GM18511 (cell line): ENCODE results near the gene BMS1.
"Not testable (repeated sequence)": the region's sequence is repeated elsewhere in the genome, so short reads cannot be mapped to it uniquely, and the experiment has no call there.

Experiments used
- ATAC-seq: cut with Tn5 transposase; IDR thresholded peaks from one replicate; pipeline ENCODE4 v1.9.1; 2021; ENCODE audit warnings: mild to moderate bottlenecking, moderate library complexity; ENCODE audit not compliant: unreplicated experiment

The BMS1 gene

DNA sequence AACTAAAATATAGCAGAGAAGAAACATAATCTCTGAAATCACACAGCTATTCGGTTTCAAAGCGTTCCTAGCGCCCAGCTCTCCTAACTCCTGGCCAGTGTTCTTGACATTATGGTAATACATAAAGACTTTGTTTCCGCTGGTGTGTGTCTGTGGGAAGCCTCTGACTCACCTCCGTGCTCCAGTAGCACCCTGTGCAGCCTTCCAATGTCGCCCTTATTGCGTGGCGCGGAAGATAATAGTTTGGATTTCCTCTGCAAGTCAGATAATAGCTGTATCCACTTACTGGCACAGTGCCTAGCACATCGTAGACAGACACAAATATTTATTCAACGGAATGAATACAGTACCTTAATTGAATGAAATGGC lies 570 bp downstream of the BMS1 start:
- peak; percentile 8 for ATAC-seq

DNA sequence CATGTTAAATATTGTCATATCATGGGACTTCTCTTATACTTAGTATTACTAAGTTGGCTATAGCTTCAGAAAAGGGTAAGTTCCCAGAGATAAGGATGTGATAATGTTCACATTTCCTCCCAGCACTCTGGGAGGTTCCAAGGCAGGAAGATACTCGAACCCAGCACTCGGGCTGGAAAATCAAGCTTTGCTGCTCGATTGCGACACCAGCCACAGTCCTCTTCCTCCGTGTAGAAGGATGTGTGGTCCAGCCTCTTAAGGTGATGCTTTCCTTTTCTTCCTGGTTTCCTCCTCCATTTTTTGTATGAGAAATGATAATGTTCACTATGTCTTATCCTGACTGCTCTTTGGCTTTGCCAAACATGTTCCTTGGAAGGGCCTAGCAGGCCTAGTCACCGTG lies 3.2 kb downstream of the BMS1 start:
- no peak for ATAC-seq

DNA sequence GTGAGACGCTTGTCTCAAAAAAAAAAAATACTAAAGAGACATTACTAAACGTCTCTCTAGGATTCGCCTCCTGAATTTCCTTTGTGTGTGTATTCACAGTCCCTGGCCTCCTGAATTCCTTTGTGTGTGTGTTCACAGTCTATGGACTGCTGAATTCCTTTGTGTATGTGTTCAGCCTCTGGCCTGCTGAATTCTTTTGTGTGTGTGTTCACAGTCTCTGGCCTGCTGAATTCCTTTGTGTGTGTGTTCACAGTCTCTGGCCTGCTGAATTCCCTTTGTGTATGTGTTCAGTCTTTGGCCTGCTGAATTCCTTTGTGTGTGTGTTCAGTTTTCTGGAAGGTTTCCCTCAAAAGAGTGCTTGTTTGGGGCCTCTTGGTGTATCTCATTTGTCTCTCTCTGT lies 8.2 kb downstream of the BMS1 start:
- no peak for ATAC-seq

DNA sequence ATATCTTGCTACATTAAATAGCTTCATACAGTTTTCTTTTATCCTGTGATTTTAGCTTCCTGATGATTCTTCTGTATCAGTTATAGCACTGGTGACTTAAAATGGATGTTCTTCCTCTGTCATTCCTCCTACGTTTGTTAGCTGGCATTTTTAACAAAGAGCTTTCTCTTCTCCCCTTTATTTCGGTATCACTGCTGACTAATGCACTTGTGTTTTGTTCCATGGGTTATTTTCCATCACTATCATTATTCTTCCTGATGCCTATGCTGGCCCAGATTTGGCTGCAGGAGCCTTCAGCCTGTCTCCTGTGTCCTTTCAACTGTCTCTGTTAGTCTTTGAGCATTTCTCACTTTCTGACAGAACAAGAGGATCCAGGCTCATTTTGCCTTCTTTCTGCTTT lies 13.1 kb downstream of the BMS1 start:
- no peak for ATAC-seq

DNA sequence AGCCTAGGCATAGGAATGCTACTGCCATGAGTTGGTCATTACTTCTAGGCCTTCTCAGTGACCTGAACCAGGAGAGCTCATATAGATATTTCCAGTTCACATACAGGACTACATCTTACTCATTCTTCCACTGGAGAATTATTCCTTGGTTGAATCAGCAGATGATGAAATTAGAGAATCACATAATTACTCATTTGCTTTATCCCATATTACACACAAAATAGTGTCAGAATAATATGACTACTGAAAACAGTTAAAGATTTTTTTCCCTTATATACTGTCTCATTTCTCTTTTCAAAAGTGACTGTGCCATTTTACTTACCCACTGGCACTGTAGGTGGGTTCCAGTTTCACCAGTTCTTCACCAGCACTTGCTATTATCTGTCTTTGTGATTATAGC lies 18.5 kb downstream of the BMS1 start:
- ATAC-seq, result no peak

DNA sequence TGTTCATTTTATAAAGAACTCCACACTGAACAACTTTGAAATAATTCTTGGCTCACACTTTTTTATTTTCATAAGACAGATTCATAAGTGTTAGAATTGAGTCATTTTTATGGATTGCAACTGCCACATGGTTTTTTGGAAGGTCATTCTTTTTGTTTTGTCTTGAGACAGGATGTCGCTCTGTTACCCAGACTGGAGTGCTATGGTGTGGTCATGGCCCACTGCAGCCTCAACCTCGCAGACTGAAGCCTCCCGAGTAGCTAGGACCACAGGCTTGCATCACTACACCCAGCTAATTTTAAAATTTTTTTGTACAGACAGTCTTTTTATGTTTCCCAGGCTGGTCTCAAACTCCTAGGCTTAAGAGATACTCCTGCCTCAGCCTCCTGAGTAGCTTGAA lies 20.3 kb downstream of the BMS1 start:
- no peak for ATAC-seq

DNA sequence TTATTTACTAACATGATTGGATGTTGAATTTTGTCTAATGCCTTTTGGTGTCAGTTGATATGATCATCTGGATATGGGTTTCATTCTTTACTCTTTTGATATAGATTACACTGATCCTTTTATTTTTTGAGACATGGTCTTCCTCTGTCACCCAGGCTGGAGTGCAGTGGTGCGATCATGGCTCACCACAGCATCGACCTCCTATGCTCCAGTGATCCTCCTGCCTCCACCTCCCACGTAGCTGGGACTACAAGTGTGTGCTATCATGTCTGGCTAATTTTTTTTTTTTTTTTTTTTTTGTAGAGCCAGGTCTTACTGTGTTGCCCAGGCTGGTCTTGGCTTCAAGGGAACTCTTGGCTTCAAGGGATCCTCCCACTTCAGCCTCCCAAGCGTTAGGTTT lies 27.1 kb downstream of the BMS1 start:
- peak; percentile 73 for ATAC-seq

DNA sequence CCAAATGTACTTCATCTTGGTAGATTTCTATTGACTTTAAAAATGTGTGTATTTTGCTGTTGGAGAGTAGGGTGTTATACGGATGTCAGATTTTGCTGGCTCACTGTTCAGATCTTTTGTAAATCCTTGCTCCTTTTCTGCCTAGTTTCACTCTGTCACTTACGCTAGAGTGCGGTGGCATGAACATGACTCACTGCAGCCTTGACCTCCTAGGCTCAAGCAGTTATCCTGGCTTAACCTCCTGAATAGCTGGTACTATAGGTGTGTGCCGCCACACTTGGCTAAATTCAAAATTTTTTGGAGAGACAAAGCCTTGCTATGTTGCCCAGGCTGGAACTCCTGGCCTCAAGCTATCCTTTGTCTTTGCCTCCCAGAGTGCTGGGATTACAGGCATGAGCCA lies 29.4 kb downstream of the BMS1 start:
- ATAC-seq, result no peak

DNA sequence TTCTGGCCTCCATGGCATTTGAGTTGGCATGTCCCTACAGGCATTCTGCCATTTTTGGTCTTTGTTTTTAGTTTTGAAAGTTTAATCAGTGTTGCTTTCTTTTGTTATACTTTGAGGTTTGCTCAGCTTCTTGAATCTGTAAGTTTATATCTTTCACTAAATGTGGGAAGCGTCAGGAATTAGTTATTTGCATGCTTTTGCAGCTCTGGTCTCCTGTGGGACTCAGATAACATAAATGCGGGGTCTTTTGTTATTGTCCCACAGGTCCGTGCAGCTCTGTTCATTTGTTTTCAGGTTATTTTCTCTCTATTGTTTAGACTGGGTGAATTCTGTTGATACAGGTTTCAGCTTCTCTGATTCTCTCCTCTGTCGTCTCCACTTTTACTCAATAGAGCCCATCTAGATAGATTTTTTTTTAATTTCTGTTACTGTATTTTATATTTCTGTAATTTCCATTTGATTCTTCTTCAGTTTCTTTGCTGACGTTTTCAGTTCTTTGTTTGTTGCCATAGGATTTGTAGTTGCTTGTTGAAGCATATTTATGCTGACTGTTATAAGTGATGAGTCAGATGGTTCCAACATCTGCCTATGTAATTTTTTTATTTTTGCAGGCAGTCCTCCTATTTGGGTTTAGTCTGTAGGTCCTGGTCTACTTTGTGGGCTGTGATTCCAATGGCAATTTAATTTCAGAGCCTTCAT lies 31.5 kb downstream of the BMS1 start:
- not testable (repeated sequence) for ATAC-seq

DNA sequence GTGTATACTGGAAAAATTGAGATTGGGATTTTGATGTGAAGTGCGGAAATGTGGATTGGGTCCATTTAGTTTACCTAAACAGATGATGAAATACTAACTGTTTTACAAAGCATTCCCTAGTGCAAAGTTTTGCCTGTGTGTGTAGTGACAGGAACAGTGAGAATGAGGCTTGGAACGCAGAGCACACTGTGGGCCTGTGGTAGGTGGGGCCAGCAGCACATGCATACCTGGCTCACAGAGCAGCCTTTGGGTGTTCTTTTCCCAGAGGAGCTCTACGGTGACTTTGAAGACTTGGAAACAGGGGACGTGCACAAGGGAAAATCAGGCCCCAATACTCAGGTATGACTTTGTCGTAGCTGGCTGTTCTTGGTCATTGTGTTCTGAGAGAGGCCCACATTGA lies 33.7 kb downstream of the BMS1 start:
- not testable (repeated sequence) for ATAC-seq

DNA sequence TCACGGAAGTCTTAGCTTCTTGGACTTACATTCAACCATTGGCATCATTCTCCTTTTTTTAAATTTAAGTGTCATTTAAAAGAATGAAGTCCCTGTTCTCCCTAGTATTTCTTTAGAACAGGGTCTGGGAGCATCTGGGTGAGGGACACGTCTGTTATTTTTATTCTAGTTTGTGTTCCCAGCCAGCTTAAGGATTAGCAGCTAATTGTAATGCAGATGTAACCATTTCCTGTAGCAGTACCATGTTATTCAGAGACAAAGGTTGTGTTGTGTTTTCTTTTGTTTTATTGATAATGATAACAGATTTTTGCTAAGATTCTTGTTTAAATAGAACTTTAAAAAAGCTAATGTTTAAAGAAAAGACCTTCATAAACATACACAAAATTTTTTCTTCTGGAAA lies 34.3 kb downstream of the BMS1 start:
- no peak for ATAC-seq

DNA sequence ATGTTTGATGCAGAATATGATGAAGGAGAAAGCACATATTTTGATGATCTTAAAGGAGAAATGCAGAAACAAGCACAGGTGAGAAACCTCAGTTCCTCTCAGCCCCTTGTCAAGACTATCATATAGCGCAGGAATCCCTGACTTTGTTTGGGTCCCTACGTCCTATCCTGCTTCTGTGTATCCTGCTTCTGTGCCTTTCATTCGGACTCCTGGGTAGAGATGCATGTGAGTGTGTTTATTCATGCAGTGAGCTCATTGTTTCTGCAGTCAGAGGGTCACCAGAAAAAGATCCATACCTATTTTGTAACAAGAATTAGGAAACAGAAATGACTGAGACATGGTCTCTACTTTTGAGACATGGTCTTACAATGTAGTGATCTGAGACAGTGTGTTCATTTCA lies 34.8 kb downstream of the BMS1 start:
- ATAC-seq, result not testable (repeated sequence)

DNA sequence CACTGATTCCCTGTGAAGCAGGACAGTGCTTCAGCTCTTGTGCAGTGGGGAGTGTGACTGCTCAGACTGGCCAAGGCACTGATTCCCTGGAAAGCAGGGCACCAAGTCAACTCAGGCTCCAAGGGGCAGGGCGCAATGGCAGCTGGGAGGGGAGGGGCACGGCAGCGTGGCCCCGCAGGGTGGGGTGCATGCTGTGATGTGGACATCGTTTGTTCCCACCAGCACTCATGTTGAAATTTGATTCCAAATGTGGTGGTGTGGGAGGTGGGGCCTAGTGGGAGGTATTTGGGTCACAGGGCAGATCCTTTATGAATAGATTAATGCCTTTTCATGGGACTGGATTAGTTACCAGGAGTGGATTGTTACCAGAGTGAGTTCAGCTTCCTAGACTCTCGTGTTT lies 44.2 kb downstream of the BMS1 start:
- ATAC-seq, result not testable (repeated sequence)

DNA sequence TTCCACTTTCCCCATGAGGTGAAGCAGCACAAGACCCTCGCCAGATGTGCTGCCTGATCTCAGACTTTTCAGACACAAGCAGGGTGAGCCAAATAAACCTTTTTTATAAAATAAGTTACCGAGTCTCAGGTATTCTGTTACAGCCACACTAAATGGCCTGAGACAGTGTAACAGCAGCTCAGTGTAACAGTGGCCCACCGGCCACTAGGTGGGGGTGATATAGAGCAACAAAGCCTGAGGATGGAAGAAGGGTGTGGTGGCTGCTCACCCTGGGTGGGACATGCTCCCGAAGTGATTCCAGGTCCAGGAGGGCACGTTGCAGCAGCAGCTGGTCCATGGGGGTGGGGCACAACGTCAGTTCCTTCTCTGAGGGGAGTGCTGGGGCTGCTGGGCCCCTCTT lies 44.6 kb downstream of the BMS1 start:
- ATAC-seq, result no peak

DNA sequence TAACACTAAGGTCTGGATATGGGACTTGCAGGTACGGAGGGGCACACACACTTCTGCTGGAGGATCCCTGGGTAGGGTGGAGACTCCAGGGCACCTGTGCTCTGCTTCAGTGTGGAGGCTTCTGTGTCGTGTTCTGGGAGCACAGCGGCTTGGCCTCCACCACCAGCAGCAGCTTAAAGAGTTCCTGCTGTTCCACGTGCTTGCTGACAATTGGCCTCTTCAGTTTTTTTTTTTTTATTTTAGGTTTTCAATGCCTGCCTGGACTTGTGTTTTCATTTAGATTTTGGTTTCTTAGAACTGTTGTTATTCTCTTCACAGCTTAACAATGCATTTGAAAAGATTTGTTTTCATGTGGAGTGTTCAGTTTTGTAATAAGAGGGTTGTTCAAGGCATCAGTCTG lies 45.8 kb downstream of the BMS1 start:
- ATAC-seq, result not testable (repeated sequence)

DNA sequence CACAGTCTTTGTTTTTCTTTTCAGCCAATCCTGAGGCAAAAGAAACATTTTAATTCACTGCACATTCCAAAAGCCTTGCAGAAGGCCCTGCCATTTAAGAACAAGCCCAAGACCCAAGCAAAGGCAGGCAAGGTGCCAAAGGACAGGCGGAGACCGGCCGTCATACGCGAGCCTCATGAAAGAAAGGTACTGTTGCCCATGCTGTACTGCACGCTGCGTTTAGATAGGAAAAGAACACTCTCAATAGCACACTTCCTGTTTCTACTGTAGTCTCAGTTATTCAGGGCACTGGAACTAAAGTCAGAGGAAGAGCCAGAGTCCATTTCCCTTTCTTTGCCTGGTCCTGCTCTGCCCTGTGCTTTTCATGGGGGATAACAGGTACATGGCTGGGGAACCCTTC lies 47.6 kb downstream of the BMS1 start:
- ATAC-seq, result no peak

DNA sequence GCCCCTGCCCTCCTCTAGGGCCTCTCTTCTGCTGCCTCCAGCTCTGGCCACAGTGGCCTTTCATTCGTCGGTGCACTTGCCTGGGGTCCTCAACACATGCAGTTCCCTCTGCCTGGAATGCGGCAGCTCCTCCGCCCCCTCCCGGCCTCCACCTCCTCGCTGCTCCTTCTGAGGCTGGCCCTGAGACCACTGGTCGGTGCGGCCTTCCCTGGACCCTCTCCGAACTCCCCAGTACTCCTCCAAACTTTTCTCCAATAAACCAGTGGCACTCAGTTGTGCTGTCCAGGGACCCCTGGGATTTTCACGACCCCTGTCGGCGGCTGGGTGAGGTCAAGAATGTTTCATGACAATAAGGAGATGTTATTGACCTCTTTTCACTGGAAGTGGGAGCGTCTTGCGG lies 53.5 kb downstream of the BMS1 start:
- no peak for ATAC-seq

DNA sequence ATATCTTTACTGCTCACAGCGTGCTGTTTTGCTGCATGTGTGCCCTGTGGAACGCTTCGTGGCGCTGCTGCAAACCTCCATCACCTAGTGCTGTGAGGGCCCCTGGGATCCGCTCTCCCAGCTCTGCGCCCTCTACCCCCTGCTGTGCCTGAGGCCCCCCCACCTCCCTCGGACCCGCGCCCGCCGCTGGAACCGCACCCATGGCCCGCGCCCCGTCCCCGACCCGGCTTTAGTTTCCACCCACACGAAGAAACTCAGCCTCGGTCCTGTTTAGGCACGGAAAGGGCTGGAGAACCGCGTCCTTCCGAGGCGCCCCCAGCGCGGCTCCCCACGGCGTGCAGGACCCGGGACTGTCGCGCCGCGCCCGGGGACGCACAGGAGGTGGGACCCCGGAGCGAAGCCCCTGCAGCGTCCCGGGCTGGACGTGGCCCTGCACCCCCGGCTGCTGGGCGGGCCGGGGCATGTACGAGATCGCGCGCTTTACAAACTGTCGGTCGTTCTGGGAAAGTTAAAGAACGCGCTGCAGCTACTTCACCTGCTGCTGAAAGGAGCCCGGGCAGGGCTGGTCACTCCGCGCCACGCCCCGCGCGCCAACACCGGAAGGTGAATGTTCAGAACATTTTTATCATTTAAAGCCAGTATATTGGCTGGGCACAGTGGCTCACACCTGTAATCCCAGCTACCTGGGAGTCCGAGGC lies 54.3 kb downstream of the BMS1 start:
- ATAC-seq, result peak; percentile 56

DNA sequence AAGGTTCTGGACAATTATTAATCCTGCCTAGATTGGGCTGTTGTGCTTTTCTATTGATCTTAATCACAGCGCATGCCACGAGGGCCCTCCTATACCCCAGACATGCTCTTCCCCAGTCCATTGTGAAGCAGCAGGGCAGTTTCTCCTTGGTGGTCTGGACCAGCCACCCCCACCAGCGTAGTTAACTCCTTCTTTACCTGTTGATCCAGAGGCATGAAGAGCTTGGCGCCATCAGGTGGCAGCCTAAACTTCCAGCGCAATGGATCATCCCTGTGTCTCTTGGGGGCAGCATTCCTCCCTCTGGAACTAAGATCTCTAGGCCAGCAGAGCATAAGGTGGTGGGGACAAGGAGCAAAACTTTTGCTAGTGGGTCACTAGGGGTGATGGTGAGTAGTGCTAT lies 62.2 kb downstream of the BMS1 start:
- ATAC-seq, result not testable (repeated sequence)

DNA sequence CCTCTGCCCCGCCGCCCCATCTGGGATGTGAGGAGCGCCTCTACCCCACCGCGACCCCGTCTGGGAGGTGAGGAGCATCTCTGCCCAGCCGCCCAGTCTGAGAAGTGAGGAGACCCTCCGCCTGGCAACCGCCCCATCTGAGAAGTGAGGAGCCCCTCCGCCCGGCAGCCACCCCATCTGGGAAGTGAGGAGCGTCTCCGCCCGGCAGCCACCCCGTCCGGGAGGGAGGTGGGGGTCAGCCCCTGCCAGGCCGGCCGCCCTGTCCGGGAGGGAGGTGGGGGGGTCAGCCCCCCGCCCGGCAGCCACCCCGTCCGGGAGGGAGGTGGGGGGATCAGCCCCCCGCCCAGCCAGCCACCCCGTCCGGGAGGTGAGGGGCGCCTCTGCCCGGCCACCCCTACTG lies 64.7 kb downstream of the BMS1 start:
- not testable (repeated sequence) for ATAC-seq

DNA sequence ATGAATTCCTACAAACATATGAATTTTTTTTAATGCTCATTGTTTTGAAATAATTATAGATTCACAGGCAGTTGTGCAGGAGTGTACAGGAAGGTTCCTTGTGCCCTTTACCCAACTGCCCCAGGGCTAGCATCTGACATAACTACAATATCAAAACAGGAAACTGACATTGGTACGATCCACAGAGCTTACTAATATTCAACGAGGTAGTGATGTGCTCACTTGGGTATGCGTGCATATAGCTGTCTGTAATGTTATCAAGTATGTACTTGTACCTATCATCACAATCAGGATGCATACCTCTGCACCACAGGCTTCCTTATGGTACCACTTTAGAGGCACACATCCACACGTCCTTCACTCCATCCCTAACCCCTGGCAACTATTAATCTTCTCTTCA lies 68.3 kb downstream of the BMS1 start:
- no peak for ATAC-seq

DNA sequence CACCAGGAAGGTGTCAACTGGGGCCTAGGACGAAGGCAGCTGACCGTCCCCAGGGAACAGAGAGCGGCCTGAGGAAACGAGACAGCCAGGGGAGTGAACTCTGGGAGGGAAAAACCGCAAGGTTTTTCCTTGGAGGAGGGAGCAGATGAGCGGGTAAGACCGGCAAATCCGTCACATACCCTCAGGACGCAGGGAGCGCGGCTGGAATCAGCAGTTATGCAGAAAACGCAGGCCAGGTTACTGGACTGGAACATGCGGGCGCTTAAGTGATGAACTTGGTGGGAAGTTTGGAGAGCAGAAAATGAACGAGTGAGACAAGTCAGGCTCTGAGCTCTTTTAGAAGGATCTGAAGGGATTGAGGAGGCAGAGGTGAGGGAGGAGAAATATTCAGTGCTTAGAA lies 76.7 kb downstream of the BMS1 start:
- ATAC-seq, result no peak

DNA sequence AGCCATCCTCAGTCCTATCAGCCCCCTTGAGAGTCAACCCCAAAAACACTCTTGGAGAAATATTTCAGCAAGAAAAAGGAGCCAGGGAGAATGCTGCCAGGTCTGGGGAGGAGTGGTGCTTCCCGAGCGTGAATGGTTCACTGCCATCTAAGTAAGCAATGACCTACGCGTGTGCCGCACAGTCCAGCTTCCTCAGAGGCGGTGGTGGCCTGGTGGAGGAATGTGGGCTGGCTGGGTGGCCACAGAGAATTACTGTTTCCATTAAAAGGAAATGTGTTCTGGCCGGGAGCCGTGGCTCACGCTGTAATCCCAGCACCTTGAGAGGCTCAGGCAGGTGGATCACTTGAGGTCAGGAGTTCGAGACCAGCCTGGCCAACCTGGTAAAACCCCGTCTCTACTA lies 77.4 kb downstream of the BMS1 start:
- not testable (repeated sequence) for ATAC-seq
